Islet of Langerhans (tissue), 1 donor: ENCODE measurements around the gene CUL9.
"Not testable (repeated sequence)": the region's sequence is repeated elsewhere in the genome, so short reads cannot be mapped to it uniquely, and the experiment has no call there.

Source experiments
- FAIRE-seq: peaks from one replicate; lab custom pipeline; 2011; peaks lifted over from hg19 to GRCh38; lab: Jason Lieb, UNC

The CUL9 gene

DNA sequence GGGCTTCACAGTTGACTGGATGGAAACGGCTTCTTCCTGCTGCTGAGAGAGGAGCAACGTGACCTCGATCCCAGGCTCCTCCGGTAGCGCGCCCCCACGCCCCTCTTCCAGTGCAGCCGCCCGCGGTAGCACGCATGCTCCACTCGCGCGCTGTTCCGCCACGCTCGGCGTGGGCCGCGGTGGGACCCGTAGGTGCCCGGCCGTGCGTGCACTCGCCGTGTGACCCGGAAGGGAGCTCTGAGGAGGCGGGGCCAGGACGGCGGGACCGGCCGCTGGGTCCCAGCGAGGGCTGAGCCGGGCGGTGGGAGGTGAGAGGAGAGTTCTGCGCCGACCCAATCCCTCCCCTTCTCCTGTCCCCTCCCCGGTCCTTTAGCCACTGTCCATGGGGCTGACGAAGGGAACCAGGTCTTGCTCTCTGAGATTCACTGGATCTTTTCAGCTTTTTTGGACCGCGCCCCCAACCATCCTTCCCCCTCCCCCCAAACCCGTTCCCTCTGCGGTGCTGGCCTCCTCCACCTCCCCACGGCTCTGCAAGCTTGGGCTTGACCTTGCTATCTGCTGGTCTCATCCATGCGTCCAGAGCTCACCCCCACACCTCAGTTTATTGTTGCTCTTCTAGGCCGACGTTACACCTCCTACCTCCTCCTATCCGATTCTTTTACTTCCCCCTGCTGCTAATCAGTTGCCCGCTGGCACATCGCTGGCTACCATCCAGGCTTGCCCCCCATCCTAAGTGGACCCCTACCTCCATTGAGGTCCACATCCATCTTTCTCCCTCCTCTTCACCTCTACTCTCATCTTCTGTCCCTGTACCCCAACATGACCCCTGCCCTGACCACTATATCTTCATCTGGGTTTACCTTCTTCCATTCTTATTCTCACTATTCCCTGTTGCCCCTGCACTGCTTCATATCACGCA is at the start of gene CUL9:
Gene CUL9, plus strand, starts transcription at position 255 of the 919 bp plus-strand sequence. CDS start 2,115 bp downstream, outside the sequence.
- no peak for FAIRE-seq

GRCh38 chr6:43138267-43138666 is 43.7 kb upstream of the CUL9 start:
- no peak for FAIRE-seq

- FAIRE-seq = not testable (repeated sequence)
These were observed 42.0 kb upstream of the CUL9 start for GRCh38 chr6:43139973-43140372.

DNA sequence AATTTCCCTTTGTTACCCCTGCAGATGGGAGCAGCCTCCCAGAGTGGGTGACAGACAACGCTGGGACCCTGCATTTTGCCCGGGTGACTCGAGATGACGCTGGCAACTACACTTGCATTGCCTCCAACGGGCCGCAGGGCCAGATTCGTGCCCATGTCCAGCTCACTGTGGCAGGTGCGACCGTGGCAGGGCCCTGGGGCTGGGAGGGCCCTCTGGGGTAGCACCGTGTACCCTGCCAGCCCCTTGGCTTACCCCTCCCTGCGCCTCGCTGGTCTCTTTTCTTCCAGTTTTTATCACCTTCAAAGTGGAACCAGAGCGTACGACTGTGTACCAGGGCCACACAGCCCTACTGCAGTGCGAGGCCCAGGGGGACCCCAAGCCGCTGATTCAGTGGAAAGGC is 40.4 kb upstream of the CUL9 start:
- FAIRE-seq = no peak

DNA sequence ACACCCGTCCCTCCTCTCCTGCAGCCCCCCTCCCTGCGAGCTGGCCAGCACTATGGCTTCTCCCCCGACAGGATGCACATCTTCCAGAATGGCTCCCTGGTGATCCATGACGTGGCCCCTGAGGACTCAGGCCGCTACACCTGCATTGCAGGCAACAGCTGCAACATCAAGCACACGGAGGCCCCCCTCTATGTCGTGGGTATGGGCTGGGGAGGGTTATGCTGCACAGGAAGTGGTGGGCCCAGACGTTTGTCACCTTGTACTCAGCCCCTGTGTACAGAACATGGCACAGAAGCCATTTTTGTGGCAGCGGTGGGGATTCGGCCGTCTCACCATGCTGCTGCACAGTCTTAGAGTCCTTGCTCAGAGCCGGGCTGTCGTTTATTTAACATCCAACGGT is 39.9 kb upstream of the CUL9 start:
- no peak for FAIRE-seq

DNA sequence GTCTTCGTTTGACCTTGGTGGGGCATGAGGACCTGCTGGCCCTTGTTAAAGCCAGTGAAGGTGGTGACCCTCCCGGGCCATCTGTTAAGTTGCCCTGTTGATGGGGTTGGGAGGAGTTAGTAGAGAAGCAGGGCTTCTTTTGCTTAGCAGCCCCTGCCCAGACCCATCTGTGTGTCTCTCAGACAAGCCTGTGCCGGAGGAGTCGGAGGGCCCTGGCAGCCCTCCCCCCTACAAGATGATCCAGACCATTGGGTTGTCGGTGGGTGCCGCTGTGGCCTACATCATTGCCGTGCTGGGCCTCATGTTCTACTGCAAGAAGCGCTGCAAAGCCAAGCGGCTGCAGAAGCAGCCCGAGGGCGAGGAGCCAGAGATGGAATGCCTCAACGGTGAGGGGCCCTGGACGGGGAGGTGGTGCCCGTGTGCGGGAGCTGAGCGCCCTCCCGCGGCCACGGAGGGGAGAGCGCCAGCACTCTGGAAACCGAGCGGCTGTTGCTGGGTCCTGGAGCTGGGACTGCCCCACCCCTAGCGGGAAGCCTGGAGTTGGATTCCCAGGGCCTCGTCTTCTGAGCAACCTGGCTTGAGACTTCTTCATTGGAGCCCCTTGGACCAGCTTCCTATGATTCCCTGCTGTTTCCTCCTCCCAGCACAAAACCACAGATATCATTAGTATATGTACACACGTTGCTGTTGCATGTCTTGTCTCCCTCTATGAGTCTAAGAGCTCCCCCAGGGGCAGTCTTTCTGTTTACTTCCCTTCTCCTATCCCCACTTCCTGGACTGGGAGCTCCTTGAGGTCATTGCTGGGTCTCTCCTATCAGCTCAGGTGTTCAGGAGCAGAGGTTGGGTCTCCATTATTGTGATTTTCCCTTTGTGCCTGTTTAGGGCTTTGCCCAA is 38.5 kb upstream of the CUL9 start:
- FAIRE-seq = no peak

DNA sequence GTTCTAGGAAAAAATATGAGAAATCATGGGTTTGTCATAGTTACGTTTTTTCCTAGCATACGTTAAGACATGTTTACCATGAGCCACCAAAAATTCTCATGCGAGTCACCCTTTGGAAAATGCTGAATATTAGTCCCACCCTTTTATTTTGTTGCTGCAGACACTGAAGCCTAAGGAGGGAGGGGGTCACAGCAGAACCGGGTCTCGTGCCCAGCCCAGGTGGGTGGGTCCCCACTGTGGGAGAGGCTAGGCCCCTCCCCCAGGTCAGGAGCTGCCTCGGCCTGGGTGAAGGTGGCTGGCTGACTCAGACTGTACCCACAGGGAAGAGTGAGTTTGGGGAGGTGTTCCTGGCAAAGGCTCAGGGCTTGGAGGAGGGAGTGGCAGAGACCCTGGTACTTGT is 37.1 kb upstream of the CUL9 start:
- FAIRE-seq = no peak

GRCh38 chr6:43146261-43146660 is 35.7 kb upstream of the CUL9 start:
- no peak for FAIRE-seq

DNA sequence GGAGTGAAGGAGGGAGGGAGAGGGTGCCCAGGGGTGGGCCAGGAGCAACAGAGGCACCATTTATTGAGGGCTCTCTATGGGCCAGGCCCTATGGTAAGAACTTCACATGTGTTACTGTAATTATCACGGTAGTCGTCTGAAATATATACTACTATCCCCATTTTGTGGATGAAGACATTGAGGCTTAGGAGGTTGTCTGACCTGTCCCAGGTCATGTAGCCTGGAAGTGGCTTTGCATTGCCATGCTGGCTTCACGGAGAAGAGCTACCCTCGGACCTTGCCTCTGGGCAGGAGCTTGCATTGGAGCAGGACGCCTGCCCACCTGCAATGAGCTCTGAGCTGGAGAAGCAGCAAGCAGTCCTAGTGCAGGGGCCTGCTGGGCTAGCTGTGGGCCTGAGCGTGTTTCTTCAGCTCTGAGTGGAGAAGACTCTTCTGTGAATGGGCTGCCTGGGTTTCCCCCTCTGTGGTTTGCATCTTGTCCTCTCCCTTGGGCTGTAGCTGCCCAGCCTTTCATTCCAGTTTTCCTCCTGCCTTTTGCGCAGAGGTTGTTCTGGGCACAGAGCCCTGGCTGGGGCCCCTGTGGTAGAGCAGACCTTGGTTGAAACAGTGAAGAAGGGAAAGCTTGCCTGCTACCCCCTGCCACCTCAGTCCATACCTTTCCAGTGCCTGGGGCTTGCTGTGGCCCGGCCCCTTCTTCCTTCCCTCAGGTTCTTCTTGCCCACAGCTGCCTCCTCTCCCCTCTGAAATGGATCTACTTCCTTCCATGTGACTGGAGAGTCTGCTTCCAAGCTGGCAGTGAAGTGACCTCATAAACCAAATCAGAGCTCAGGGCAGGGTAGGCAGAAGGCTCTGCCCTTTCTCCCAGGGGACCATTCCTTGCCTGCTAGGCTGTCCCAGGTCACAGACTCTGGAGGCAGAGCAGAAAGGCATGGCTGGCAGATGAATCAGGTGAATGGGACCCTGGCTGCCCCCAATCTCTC is 35.0 kb upstream of the CUL9 start:
- FAIRE-seq = no peak

GRCh38 chr6:43147691-43148477 is 34.1 kb upstream of the CUL9 start:
- FAIRE-seq = no peak

DNA sequence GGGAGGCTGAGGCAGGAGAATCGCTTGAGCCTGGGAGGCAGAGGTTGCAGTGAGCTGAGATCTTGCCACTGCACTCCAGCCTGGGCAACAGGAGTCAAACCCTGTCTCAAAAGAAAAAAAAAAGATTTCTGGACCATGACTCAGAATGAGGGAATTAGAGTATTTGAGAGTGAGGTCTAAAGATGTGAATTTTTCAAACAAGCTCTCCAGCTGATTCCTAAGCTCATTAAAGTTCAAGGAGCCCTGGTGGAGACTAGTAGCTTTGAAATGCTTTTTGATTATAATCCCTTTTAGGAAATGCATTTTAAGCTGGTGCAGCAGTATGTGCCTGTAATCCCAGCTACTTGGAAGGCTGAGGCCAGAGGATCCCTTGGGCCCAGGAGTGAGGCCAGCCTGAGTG is 32.7 kb upstream of the CUL9 start:
- FAIRE-seq = no peak

DNA sequence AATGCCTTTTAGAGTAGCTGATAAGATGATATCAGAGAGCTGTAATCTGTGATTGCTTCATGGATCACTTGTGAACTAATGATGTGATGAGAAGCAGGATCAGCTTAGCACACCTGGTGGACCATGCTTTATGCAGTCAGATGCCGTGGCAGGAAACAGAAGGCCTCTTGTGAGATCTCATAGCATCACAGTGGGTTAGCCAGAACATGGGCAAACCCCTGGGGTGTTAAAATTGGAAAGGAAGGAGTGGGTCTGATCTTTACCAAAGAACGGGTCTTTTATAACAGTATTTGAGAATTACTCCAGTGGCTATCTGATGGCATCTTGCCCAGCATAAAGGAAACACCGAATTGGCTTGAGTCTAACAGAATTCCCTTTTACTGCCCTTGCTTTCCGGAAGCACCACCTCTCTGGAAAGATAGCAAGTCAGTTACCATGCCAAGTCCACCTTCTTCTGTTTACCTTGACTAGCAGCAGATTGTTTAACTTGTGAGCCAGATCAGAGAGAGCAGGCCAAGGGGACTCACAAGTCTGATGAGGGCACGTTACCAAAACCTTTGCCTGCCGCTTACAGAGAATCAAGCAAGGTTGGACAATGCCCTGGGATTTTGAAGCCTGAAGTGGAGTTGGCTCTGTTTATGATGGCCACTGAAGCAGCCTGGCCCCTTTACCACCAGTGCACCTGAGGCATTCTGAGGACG is 31.8 kb upstream of the CUL9 start:
- FAIRE-seq = no peak

DNA sequence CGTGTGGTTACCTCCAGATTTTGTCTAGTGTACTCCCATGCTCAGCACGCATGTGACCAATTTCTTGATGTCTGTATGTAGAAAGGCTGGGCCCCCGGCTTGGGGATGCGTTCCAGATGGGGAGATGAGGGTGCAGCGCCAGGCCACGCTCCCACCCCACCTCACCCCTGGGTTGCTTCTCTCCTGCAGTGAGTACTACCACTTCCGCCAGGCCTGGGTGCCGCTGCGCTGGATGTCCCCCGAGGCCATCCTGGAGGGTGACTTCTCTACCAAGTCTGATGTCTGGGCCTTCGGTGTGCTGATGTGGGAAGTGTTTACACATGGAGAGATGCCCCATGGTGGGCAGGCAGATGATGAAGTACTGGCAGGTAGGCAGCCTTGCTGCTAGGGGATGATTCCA is 22.4 kb upstream of the CUL9 start:
- FAIRE-seq = no peak

DNA sequence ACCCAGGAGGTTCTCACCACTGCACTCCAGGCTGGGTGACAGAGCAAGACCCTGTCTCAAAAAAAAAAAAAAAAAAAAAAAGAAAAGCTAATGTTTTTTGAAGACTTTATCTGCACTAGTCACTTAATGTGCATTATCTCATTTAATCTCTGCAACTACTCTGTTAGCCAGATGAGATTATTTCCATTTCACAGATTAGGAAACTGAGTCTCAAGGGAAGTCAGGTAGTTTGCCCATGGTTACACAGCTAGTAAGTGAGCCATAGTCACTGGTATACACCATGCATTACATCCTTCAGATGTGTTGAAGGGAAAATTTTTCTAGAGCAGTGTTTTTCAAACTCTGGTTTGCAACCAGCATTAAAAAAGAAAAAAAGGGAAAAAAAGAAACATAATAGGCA is 18.1 kb upstream of the CUL9 start:
- FAIRE-seq = no peak

GRCh38 chr6:43170417-43170930 is 11.5 kb upstream of the CUL9 start:
- no peak for FAIRE-seq

- peak; percentile 71 for FAIRE-seq
These were observed 10.9 kb upstream of the CUL9 start, which contains the start of gene SRF for GRCh38 chr6:43170931-43171706. Gene SRF (plus strand): TSS chr6:43171269. CDS start chr6:43171657, 388 bp downstream.

GRCh38 chr6:43171707-43172103 is 10.3 kb upstream of the CUL9 start:
- no peak for FAIRE-seq

- no peak for FAIRE-seq
These were observed 9.6 kb upstream of the CUL9 start for GRCh38 chr6:43172104-43173007.
